ENCODE results near the gene TMEM143.

Gene TMEM143

DNA sequence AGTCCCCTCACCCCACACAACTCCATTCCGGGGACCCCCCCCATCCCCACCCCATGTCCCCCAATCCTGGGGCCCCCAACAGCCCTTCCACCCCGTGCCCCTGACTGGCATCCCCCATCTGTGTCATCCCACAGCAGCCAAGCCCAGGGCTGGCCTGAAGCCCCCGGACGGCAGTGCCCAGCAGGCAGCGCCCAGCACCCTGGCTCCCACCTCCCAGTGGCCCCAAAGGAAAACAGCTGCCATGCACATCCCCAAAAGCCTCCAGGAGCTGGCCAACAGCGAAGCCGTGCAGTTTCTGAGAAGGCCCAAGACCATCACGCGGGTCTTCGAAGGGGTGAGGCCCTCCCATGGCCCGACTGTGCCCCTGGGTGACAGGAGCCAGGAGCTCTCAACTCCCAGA, 1.9 kb upstream of the TMEM143 start:
- H3K4me3 ChIP-seq (ENCODE audit: low read length) = no peak overlapping the region
- TF ChIP-seq CTCF (conservative IDR thresholded peaks at IDR 0.05; ENCODE audit: low read length) = no peak
- DNase-seq (ENCODE audit: low read depth) = no peak

DNA sequence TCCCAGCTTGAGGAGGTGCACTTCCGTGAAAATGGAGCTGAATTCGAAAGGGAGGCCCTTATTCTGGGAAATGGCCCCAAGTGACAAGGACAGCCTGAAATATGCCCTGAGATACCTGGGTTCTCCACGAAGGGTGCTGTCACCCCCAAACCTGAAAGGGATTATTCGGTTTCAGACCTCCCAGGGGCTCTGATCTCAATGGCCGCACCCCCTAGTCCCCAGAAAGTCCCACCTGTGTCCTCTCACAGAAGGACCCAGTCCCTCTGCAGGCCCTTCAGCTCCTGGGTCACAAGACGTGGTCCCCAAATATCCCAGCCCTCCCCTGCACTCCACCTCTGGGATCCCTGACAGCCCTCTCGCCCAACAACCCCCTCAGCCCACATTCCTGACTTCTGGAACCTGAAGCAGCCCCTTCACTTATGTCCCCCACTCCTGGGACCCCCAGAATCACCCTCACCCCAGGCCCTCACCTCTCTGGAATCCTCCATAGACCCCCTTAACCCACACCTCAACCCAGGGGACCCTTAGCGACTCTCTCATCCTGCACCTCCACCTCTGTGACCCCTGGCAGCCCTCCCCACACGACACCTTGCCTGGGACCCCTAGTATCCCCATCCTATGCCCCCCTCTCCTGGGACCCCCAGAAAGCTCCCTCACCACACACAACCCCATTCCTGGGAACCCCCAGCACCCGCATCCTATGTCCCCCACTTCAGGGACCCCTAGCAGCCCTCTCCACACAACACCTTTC, 1.0 kb upstream of the TMEM143 start:
- no peak for TF ChIP-seq CTCF (conservative IDR thresholded peaks at IDR 0.05; ENCODE audit: low read length)
- peak overlapping the region; percentile 88; the same call in 1 of the 2 replicates for H3K4me3 ChIP-seq (ENCODE audit: low read length)
- no peak for DNase-seq (ENCODE audit: low read depth)

- H3K4me3 ChIP-seq (ENCODE audit: low read length) = peak overlapping the region; percentile 88
- no peak for DNase-seq (ENCODE audit: low read depth)
- TF ChIP-seq CTCF (conservative IDR thresholded peaks at IDR 0.05; ENCODE audit: low read length) = no peak
Measured at GRCh38 chr19:48363500-48363809, 285 bp downstream of the TMEM143 start.

DNA sequence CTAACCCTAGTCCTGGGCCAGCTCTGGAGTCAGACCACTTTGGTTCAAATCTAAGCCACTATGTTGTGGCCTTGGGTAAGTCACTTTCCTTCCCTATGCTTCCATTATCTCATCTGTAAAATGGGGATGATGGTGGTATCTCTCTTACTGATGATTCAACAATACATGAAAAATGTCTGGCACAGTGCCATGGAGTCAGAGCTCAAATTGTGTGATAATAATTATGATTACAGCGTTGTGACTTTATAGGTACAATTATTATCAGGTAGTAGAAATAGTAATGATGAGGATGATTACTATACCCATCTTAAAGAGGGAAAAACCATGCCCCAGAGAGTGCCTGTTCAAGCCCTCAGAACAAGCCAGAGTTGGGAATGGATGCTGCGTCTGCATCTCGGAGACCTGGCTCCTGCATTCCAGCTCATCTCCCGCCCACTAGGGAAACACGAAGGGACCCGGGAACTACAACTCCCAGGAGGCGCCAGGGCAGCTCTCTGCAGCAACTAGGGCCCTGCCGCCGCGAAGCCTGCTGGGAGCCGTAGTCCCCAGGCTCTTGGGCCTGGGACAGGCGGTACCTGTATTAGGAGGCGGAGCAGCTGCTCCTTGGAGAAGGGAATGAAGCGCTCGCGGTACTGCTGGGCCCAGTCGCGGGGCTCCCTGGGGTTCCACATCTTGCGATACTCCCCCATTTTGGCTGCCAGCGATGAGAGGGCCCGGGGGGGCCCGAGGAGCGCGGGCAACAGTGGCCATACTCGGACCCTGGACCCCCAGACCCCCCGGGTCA, 832 bp downstream of the TMEM143 start:
- DNase-seq (ENCODE audit: low read depth) = peak; percentile 93
- peak overlapping the region; percentile 88 for H3K4me3 ChIP-seq (ENCODE audit: low read length)
- no peak; the same call in 1 of the 2 replicates for TF ChIP-seq CTCF (conservative IDR thresholded peaks at IDR 0.05; ENCODE audit: low read length)

DNA sequence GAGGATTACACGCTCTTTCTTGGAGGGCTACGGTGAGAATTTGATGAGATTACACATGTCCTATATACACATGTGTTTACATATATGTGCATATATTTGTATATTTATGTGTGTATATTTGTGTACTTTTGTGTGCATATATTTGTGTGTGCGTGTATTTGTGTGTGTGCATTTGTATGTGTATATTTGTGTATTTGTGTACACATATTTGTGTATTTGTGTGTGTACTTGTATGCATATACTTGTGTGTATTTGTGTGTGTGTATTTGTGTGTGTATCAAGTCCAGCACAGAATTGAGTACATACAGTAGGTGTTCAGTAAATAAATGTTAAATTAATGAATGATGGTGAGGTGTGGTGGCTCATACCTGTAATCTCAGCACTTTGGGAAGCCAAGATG, 1.8 kb downstream of the TMEM143 start:
- TF ChIP-seq CTCF (conservative IDR thresholded peaks at IDR 0.05; ENCODE audit: low read length) = no peak
- H3K4me3 ChIP-seq (ENCODE audit: low read length) = no peak overlapping the region
- DNase-seq (ENCODE audit: low read depth) = no peak

DNA sequence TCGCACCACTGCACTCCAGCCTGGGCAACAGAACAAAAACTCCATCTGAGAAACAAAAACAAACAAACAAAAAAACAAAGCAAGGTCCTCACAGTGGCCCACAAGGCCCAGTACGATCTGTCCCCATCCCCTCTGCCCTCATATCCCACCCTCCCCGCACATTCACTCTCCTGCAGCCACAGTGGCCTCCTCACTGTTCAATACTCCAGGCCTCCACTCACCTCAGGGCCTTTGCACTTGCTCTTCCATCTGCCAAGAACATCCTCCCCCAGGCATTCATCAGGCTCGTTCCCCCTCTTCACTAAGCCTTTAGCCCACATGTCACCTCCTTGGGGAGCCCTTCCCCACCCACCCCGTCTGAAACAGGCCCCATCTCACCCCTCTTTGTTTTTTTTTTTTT, 4.6 kb downstream of the TMEM143 start:
- no peak for DNase-seq (ENCODE audit: low read depth)
- TF ChIP-seq CTCF (conservative IDR thresholded peaks at IDR 0.05; ENCODE audit: low read length) = no peak
- H3K4me3 ChIP-seq (ENCODE audit: low read length) = no peak overlapping the region

Measured in AG10803 (cell line).